Hepatic stellate cell (primary cell): ENCODE data around the gene HIF3A.

Experiments
- DNase-seq: peaks from one replicate; pipeline ENCODE4 v3.0.0; 2011; ENCODE audit warnings: low spot score

HIF3A gene

DNA sequence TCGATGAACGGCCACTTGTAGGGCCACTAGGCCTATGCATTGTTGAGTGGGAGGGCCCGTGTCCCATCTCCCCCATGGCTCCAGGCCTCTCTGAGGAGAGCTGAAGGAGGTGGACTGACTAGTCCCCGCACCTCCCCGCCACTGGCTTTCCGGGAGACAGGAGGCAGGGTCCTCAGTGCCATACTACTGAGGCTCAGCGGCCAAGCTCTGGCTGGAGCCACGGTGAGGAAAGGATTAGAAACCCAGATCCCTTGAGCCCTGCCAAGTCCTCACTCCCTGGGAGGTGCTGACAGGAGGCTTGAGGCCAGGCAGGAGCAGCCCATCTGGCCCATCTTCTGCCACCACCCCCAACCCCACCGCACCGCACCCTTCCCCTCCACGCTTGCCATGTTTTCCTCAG is 87.6 kb downstream of the HIF3A start:
- DNase-seq = no peak

DNA sequence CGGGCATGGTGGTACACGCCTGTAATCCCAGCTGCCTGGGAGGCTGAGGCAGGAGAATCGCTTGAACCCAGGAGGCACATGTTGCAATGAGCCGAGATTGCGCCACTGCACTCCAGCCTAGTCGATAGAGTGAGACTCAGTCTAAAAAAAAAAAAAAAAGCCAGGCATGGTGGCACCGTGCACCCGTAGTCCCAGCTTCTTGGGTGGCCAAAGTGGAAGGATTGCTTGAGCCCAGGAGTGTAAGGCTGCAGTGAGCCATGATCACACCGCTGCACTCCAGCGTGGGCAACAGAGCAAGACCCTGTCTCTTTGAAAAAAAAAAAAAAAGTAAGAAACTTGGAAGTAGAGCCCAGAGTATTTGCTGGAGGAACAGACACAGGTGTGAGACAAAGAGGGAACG is 88.8 kb downstream of the HIF3A start:
- no peak for DNase-seq

DNA sequence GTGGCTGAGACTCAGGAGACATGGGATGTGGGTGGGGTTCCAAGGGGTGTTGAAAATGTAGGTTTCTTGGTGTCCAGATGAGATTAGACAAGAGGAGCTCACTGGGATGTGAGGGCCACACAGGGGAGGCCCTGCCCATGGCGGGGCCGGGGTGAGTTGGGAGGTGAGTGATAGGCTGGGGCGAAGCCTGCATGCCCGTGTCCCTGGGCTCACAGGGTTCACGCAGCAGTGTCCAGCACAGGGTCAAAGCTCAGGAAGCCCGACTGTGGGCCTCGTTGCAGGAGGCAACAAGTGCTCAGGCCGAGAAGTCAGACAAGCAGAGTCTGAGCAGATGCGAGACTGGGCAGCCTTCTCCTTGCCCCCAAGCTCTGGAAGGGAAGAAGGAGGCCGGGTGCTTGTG is 89.3 kb downstream of the HIF3A start:
- DNase-seq = no peak

DNA sequence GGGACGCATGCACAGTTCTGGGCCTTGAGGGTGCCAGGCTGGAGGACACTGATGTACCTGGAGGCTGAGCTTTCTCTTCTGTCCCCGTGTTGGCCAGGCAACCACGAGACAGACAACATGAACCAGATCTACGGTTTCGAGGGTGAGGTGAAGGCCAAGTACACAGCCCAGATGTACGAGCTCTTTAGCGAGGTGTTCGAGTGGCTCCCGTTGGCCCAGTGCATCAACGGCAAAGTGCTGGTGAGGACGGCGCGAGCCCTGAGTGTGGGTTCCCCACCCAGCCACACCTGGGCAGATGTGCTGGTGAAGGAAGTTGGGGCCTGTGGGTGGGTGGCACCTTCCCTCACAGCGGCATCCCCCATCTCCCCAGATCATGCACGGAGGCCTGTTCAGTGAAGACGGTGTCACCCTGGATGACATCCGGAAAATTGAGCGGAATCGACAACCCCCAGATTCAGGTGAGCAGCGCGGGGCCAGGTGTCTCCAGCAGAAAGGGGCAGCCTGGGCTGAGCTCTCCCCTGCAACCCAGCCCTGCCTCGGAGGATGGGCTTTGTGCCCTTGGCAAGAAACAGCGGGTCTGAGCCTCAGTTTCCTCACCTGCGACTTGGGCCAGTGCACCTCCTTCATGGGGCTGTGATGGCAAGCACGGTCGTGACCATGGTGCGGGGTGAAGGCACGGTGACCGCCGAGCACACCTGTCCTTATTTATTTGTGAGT is 90.3 kb downstream of the HIF3A start:
- DNase-seq = no peak

DNA sequence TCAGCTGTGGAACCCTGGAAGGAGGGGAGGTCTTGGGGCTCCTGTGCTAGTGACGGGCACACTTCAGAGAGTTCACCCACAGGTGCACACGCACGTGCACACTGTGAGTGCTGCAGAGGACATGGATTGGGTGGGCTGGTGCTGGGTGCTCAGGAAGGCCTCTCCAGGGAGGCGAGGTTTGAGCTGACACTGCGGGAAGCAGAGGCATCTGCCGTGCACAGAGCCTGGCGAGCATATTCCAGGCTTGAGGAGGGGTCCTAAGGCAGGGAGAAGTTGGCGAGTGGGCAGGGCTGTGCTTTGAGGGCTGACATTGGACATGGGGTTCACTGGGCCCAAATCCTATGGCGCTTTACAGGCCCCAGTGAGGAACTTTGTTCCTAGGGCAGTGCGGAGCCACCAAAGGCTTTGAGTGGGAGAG is 90.9 kb downstream of the HIF3A start:
- no peak for DNase-seq

DNA sequence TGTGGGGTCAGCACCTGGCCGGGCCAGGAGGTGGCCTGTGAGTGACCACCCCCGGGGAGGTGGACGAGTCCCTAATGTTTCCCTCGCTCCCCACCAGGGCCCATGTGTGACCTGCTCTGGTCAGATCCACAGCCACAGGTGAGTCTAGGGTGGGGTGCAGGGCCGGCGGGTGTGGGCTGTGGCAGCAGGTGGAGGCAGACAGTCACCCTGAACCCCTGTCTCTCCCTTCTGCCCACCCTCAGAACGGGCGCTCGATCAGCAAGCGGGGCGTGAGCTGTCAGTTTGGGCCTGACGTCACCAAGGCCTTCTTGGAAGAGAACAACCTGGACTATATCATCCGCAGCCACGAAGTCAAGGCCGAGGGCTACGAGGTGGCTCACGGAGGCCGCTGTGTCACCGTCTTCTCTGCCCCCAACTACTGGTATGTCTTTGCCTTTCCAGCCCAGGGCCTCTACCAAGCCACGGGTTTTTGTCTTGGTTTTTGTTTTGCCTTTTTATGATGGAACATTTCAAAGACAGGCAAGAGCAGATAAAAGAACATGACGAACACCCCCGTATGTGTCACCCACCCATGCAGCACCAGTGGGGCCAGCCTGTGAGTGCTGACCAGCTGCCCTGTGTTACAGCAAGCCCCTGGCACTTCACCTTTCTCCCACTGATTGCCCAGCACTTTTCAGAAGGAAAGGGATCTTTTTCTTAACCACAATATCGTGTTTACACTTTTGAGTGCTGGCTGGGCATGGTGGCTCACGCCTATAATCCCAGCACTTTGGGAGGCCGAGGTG is 91.7 kb downstream of the HIF3A start:
- DNase-seq = no peak

DNA sequence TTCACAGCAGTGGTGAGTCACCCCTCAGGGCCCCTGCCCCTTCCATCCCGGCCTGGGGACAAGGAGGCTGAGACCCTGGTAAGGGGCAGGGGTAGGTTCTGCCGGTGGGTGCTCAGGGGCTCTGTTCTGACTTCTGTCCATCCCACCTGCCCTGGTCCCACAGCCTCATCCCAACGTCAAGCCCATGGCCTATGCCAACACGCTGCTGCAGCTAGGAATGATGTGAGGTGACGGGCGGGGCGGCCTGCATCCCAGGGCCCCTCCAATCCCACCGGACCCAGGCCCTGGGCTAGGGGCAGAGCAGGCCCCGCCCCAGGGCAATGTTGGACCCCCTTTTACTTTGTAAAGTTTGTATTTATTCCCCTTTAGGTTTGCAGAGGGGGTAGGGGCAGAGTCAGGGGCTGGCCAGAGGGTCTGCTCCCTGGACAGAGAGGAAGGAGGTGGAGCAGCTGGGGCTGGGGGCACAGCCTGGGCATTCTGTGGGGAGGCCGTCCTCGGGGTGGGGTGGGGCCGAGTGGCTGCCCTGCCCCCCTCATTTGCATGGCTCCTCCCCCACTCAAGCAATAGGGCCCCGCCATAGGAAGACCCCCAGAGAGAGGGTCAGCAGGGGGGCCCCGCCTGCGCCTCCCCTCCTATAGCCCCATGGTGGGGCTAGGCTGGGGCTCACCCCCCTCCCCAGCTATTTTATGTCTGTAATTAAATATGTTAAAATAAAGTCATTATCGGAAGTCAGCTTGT is 93.4 kb downstream of the HIF3A start:
- no peak for DNase-seq

DNA sequence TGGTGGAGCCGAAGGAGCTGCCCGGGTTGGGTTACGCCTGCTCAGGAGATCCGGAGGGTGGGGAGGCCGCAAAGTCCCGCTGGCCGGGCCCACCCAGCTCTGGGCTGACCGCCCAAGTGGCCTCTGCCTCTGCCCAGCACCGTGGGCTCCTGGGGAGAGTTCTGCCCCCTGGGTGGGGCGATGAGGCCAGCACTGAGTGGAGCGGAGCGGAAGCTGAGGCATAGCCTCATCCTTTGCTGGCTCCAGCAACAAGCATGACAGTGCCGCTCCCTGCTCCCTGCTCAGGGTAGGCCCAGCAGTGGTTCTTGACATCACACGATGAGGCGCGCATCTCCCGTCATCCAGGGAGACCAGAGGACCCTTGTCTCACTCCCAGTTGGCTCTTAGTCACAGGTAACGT is 94.0 kb downstream of the HIF3A start:
- no peak for DNase-seq

DNA sequence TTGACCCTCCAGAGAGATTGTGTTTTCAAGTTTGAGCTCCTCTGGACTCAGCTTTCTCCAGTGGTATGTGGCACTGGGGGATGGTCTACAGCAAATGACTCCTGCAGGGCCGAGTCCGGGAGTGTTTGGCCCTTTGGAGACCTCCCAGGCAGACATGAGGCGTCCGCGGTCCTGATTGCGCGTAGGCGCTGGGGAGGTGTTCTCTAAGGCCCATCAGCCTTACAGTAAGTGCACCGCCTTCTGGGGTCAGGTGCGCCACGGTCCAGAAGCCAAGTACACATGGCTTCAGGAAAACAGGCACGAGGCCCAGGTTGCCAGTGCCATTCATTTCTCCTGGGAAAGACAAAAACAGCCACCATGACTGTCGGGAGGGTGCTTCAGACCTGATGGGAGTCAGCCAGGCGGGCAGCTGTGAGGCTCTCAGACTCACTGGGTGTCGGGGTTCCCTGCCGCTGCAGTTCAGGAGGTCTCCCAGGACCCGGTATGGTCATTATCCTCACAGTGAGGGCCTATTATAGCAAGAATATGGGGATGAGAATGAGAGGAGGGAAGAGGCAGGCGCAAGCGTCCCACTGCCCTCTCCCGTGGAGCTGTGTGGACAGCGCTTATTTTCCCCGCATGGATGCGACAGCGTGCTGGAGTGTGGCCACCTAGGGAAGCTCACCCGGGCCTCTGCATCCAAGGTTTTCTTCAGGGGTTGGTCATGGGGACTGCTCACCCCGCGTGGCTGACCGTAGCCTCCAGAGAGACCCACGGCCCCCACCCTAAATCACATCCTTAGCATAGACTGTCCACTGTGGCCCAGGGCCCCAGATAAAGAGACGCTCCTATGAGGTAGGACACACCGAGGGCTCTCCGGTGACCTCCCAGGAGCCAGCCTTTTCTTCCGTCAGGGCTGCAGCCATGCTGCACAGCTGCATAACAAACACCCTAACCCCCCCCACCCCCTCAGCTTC is 94.7 kb downstream of the HIF3A start:
- peak; percentile 31 for DNase-seq

DNA sequence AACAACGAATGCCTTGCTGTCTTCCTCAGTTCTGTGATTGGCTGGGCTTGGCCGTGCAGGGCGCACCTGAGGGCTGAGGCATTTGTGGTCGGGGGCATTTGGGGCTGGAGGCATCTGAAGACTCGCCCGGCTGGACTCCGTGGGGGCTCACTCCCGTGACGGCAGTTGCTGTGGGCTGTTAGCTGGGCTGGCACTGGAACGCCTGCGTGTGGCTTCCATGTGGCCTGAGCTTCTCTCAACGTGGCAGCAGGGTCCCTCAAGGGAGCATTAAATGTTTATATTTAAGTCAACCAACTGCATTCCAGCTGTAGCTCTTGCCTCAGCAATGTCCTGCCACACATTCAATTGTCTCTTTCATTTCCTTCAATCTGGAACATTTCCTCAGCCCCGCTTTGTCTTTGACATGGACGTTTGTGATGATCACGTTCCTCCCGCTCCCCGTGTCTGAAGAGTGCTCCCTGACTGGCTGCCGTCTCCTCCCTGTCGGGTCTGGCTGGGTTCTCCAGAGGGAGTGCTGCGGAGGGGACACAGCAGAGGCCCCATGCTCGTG is 95.5 kb downstream of the HIF3A start:
- peak; percentile 84 for DNase-seq

DNA sequence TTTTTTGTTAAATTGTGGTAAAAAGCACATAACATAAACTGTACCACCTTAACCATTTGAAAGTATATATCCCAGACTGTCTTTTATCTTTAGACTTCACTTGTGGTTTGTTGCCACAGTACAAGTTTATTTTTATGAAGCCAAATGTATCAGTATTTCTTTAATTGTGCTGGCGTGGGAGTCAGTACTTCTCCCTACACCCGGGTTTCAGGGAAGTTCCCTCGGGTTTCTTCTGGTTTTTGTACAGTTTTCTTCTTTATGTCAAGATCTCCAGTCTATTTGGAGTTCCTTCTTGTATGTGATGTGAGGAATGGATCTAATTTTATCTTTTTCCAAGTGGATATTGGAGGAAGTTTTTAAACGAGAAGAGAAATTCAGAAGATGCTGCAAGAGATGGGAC is 96.0 kb downstream of the HIF3A start:
- no peak for DNase-seq
